ENCODE results near the gene CD72.

The CD72 gene, protein sequence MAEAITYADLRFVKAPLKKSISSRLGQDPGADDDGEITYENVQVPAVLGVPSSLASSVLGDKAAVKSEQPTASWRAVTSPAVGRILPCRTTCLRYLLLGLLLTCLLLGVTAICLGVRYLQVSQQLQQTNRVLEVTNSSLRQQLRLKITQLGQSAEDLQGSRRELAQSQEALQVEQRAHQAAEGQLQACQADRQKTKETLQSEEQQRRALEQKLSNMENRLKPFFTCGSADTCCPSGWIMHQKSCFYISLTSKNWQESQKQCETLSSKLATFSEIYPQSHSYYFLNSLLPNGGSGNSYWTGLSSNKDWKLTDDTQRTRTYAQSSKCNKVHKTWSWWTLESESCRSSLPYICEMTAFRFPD

DNA sequence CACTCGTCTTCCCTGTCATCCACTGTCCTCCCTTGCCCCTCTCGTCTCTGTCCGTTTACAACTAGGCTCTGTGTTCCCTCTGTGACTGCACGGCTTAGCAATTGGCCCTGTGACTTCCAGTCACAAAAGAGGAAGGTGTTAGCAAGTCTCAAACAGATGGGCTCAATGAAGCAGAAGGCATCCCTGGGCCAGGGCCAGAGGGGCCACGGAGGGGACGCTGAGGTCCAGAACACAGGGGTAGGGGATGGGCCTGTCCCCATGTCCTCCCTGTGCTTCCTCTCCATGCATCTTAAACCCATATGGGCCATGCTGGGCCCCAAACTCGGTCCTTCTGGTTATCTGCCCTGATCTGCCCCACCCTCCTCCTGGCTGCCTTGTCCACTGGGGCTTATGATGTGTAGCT, at the start of gene CD72:
CD72 (minus strand) TSS at position 89 of the 403 bp plus-strand sequence. CDS start 110 bp downstream, outside the sequence.
- no peak for DNase-seq

DNA sequence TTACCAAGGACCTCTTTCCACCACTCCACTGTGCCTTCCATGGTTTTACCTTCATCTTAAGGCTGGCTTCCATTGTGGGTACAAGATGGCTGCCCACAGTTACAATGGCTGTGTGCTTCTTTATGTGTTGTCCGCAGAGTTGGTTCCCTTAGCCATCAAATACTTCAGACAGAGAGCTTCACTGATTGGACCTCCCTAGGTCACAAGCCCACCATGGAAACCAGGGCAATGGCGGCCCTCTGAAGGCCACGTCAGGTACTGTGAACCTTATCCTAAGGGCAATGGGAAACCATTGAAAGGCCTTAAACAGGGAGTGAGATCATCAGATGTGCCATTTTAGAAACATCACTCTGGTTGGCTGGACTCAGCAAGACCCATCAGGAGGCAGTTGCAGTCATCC, 49.7 kb upstream of the CD72 start:
- no peak for DNase-seq

DNA sequence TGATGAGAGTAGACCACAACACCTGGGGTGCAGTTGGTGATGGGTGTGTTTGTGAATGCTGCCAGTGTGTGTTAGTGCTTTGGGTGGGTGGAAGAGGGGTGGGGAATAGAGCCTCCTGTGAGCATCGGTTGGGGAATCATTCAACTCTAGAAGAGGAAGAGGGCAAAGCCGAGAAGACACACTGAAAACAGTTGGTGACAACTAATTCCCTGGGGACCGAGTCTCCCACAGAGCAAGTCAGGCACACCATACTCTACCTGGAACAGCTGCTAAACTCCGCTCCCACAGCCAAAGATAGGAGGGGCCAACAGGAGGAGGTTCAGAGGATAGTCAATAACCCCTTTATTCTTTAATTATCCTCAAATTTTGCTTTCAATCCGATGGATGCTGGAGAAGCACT, 48.3 kb upstream of the CD72 start:
- no peak for DNase-seq

DNA sequence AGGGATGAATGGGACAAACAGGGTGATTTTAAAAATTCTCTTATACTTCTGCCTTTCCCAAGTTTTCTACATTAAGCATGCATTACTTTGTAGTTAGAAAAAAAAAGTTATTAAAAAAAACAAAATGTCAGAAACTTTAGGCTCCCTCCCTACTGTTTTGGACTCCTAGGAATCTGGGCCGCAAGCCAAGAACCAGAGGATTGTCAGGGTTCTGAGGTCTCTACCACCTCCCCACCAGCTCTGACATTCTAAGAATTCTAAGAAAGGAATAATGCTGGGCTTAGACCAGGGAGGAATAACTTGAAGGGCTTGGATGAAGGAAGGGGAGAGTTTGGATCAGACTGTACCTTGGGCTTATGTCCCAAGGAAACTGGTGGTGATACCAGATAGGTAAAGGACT, 47.8 kb upstream of the CD72 start:
- DNase-seq, result no peak

DNA sequence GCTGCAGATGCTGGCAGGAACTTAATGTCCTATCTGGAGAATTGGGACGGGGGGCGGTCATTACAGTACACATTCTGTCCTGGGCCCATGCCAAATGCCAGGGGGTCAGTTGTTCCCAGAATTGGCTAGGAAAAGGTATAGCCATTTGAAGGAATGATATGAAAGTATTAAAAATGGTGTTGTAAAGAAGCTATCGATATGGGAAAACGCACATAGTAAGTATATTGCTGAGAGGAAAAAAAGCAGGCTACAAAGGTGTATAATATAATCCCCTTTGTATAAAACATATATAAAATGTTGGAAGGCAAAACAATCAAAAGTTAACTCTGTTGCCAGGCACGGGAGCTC, 47.2 kb upstream of the CD72 start:
- DNase-seq, result no peak

DNA sequence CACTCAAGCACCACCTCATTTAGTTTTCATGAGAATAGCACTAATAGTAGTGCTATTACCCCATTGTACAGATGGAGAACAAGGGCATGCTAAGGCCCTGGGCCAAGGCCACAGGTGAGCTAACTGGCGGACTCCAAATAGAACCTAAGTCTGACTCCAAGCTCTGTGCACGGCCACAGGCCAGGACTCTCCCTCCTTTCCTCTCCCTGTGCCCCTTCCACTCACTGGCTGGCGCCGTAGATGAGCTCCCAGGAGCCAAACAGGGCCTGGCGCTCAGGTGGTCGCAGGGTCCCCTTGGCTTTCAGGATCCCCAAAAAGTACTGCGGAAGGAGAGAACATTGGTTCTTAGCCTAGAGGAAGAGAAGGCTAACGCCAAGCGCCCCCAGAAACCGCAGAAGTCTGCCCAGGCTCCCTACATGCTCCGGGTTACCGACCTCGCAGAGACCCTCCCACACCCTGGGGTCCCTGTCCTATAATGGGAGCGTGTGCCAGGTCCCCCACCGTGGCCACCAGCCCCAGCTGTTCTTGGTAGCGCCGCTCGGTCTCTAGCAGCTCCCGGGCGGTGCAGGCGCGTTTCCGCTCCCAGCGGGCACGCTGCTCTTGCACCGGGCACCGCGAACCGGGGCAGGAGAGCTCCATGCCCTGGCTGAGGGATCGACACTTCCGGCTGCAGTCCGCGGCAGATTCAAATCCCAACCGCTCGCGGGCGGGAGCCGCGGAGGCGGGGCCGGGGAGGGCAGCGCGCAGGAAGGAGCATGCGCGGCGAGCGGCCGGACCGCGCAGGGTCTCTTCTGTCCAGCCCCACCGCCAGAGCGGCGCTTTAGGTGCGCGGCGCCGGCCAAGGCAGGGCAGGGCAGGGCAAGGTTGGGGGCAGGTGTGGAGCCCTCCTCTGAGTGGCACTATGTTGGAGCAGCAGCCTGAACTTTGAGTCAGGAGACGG, 46.6 kb upstream of the CD72 start, which contains the start of gene ARHGEF39:
ARHGEF39 (minus strand) TSS at position 665 of the 940 bp plus-strand sequence; CDS start at position 639, 26 bp downstream.
- peak; percentile 15 to 66 for DNase-seq

DNA sequence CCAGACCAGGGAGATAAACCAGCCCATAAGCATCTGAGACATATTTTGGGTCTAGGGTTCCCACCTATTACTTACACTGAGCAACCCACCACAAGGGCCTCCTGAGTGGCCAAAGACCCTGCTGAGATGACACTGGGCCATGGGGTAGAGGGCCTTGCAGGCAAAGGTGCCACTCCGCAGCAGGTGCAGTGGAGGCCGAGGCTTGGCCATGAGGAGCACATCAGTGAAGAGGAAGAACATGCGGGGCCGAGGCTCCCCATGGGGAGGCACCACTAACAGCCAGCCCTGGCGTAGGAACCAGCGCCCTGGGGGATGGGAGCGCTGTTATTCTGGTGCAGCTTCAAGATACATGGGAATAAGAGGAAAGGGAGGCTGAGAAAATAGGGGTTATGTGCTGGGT, 44.2 kb upstream of the CD72 start:
- DNase-seq, result no peak

DNA sequence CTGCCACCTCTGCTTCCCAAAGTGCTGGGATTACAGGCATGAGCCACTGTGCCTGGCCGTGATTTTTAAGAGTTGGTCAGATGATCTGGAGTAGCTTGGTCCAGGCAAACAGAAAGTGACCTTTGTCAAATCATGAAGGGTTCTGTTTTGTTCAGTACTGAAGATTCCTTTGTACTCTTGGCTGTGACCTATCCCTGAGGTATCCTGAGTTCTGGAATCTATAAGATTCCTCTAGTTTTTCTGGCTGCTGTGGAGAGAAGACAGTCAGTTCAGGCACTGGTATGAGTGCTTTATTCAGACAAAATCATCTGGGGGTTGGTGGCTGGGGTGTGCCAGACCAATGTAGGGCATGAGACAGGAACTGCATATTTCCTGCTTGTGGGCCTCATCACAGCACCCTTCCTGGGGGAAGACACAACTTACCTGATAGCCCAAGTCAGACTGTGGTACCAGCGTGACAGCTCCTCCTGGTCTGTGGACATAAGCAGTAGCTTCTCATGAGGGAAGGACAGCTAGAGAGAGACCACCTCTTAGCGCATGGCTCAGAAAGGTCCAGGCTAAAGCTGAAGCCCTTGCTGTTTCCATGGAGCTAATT, 43.6 kb upstream of the CD72 start:
- no peak for DNase-seq

DNA sequence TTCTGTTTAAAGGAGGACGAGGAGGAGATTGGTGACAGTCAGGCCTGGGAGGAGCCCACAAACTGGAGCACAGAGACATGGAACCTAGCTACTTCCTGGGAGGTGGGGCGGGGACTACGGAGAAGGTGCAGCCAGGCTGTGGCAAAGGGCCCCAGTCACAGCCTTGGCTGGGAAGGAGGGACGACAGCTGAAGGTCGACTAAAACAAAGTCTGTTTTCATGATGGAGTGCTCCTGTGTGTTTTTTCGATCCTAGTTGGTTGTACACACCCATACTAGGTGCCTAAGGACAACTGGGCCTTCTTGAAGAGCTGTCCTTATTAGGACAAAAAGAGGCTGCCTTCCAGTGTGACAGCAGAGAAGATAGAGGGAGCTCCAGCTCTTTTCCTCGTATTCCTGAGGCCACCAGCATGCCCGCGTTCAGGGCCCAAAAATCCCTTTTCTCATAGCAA, 42.8 kb upstream of the CD72 start:
- no peak for DNase-seq

DNA sequence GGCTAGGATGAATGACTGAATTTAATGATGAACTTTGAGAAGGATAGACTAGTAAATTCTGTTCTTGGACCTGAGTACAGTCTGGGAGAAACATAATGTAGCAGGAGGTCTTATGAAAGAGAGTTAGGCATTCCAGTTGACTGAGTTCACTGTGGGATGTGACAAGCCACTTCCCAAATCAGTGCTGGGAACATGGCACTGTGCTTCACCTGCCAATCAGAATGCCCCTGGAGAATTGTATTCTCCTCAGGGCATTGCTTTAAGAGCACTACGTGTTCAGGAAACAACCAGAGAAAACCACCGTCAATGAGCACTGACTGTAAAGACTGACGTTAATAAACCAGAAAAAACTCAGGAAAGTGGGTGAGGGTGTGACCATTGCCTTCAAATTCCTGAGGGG, 41.1 kb upstream of the CD72 start:
- DNase-seq, result no peak

DNA sequence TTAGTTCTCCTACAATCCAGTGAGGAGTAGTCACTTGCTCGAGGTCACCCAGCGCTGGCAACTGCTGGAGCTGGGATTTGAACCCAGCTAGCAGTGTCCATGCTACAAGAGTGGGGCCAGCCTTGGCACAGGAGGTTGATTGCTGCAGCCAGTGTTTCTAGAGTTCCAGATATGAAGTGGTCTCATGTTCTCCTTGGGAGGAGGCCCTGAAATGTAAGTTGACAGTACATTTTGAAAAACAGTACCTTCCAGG, 40.7 kb upstream of the CD72 start:
- no peak for DNase-seq

DNA sequence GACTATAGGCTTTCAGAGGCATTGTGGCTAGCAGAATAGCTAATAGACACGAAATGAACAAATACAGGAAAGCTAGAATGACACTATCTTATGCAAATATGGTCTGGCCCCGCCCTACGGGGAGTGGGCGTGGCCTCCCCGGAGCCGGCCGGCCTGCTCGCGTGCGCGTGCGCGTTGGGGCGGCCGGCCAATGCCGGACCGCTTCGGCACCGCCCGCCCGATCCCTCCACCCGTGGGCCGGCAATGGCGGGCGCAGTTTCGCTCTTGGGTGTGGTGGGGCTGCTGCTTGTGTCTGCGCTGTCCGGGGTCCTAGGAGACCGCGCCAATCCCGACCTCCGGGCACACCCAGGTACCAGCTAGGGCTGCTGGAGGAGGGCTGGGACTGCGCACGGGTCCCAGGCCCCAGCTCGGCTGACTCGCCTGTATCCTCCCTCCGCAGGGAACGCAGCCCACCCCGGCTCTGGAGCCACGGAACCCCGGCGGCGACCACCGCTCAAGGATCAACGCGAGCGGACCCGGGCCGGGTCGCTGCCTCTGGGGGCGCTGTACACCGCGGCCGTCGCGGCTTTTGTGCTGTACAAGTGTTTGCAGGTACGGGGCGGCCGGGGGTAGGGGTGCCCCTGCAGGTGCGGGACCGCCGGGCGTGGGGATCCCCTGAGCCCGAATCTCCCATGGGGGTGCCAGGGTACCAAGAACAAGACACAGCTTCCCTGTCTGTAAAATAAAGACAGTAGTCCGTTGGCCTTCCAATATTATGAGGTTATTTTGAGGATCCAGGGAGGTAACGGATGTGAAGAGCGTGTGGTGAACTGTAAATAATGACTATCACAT, 40.1 kb upstream of the CD72 start, which contains the start of gene CCDC107:
CCDC107 (plus strand) TSS at position 156 of the 831 bp plus-strand sequence; CDS start at position 244, 88 bp downstream.
- DNase-seq, result peak; percentile 79 to 91

DNA sequence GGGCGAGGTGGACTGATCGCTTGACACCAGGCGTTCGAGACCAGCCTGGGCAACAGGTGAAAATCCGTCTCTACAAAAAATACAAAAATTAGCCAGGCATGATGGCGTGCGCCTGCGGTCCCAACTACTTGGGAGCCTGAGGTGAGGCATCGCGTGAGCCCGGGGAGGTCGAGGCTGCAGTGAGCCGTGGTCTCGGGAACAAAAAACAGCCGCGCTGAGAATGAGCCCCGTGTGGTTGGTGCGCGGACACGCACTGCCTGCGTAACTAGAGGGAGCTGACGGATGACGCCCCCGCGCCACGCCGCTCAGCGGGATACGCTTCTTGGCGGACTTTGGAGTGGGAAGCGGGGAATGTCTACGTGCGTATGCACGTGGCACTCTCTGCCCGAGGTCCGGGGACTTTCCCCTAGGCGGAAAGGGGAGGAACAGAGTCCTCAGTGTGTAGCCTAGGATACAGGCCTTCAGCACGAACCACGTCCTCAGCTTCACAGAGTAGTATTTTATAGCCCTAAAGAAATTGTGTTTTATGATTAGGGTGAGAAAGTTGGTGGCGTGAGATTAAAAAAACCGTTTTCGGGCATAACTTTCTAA, 39.4 kb upstream of the CD72 start, which contains the start of gene RMRP:
RMRP (minus strand) TSS at position 474 of the 591 bp plus-strand sequence.
- peak; percentile 94 to 98 for DNase-seq

DNA sequence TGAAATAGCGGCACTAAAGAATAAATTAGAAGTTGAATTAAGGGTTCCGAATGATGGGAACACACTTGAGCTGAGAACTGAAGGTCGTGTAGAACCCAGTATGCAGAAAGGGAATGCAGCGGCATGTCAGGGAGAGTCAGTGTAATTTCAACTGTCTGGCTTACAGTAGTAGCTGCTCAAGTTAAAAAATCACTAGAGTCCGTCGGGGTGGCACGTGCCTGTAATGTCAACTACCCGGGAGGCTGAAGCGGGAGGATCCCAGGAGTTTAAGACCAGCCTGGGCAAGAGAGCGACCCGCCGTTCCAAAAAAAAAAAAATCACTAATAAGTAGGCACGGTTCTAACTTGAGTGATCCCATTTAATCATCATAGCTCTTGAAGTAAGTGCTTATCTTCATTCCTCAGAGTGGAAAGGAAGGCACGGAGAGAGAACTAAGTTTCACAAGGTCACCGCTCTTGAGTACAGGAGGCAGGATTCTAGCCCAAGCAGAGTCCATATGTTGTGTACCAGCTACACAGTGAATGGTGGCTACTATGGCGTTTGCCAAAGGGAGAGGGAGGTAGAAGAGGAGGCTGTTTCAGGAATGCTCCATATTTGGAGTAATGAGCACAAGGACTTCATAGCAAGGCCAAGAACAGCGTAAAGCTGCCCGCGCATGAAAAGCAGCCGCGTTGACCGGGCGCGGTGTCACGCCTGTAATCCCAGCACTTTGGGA, 38.8 kb upstream of the CD72 start:
- DNase-seq, result peak in 1 of 2 donors; percentile 7

DNA sequence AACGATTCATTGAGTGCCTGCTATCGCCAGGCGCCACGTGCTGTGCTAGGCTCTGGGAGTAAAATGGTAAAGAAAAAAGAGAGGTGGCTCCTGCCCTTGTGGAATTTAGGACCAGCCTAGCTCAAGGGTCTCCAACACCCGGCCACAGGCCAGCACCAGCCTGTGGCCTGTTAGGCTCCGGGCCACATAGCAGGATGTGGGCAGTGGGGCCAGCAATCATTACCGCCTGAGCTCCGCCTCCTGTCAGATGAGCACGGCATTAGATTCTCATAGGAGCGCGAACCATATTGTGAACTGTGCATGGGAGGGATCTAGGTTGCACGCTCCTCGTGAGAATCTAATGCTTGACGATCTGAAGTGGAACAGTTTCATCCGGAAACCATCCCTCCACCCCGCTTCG, 38.1 kb upstream of the CD72 start:
- no peak for DNase-seq

DNA sequence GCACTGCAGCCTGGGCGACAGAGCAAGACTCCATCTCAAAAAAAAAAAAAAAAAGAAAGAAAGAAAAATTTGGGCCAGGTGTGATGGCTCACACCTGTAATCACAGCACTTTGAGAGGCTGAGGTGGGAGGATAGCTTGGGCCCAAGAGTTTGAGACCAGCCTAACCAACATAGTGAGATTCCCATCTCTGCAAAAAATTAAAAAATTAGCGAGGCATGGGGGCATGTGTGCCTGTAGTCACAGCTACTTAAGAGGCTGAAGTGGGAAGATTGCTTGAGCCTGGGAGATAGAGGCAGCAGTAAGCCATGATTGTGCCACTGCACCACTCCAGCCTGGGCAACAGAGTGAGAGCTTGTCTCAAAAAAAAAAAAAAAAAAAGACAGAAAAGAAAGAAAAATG, 35.4 kb upstream of the CD72 start:
- DNase-seq, result no peak

DNA sequence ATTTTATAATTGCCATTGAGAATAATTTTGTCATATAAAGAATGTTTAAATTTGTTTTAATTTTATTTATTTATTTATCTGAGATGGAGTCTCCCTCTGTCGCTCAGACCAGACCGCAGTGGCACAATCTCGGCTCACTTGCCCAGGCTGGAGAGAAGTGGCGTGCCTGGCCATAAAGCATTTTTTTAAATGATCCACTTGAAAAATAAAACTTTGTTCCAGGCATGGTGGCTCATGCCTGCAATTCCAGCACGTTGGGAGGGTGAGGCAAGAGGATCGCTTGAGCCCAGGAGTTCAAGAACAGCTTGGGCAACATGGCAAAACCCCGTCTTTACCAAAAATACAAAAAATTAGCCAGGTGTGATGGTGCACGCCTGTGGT, 34.6 kb upstream of the CD72 start:
- DNase-seq, result no peak

DNA sequence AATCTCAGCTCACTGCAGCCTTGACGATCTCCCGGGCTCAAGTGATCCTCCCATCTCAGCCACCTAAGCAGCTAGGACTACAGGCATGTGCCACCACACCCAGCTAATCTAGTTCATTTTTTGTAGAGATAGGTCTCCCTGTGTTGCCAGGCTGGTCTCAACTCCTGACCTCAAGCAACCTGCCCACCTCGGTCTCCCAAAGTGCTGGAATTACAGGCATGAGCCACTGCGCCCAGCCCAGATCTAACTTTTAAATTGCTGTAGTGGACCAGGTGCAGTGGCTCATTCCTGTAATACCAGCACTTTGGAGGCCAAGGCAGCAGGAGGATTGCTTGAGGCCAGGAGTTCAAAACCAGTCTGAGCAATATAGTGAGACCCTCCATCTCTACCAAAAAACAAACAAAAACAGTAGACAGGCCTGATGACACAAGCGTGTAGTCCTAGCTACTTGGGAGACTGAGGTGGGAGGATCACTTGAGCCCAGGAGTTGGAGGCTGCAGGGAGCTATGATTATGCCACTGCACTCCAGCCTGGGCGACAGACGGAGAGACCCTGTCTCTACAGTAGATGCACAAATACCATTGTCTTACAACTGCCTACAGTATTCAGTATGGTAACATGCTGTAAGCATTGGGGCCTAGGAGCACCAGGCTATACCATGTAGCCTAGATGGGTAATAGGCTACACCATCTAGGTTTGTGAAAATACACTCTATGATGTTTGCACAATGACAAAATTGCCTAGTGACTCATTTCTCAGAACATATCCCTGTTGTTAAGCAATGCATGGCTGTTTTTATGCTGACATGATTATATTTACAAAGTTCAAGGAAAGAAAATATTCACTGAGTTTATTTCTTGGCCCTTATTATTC, 34.0 kb upstream of the CD72 start:
- no peak for DNase-seq

DNA sequence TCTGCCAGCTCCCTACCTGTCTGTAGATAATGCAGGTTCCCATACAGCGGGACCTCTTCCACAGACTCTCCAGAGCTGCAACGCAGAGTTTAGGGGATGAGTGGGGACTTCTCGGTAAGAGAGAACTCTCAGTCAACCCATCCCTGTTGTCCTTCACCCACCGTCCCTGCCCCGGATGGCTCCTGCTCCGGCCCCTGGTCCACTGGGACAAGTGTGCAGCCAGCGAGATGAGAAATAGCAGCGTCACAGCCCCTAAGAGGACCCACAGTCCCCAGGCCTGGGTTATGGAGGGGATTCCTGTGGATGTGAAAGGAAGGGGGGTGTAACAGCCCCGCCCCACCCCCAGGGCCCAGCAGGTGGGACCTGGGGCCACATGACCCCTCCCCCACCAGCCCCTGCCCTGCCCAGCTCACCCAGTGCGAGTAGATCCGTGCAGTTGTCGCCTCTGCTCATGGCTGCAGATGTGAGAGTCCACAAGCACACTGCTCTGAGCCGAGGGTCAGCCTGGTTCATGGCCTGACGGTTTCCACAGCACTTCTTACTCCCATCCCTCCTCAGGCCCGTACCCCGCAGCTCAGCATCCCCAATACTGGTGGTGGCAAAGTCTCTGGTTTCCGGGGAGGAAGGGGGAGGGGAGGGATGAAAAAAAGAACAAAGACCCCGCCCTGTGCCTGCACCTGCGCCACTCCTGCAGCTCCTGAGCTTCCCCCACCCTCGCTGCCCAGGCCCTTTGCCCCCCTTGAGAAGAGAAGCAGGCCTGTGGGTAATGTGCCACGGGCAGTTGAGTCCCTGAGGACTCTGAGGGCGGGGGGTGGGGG, 32.3 kb upstream of the CD72 start, which contains the start of gene SIT1:
SIT1 (minus strand) TSS at position 591 of the 818 bp plus-strand sequence; CDS start at position 513, 78 bp downstream.
- no peak for DNase-seq
